ENCODE data around the gene WWOX. TPM values are rescaled to one million over a fixed set of nuclear protein-coding genes. Genes with fewer than 3 reads are reported as not detected.

The WWOX gene
- total and polyA plus RNA-seq, 2 donors (not counting 1 experiment from before 2014, with no cell fraction given), result 10.5 to 42.3 TPM

DNA sequence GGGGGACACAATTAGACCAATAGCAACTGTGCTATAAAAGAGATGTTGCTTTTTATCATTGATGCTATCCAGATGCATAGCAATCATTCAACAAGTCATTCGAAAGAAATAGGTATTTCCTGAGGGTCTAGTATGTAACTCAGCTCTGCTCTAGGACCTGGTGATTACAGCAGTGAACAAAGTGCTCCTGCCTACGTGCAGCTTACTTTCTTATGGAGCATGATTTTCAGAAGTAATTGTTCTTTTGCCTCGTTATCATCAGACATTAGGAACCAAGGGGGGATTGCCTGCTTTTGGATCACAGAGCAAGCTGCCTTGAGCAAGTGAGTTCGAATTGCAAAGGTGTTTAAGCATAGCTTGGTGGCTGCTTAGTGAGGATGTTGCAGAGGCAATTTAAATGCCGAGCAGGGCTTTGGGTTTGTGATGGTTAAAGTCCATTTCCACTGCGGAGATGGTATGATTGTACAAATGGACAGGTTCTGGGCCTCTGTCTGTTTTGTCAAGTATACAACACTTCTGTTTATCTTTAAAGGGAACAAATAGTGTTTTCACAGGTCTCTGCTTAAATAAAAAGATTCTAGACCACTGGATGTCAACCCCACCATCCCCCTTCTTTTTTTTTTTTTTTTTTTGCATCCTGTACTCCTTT, 41.5 kb downstream of the WWOX start:
- Histone ChIP-seq H3K27me3 (replicated peaks in 1 of 4; ENCODE audit: control extremely low read depth in 1 of 4, control insufficient read depth in 3 of 4, insufficient read depth in 4 of 4, low read length in 3 of 4) (no peaks in the 10 kb centered on the region), H3K36me3 (replicated peaks in 1 of 2; ENCODE audit: control extremely low read depth in 1 of 2, control insufficient read depth in 1 of 2, extremely low read depth in 1 of 2, insufficient read depth in 2 of 2, low read length in 1 of 2) (no peaks in the 10 kb centered on the region), H3K9me3 (ENCODE audit: control extremely low read depth in 1 of 3, control insufficient read depth in 2 of 3, insufficient read depth in 1 of 3, low read length in 2 of 3) (peaks cover 0 to 3% (median 0%) of the 10 kb centered on the region in 3 donors), H2AFZ (ENCODE audit: insufficient read depth, low read depth, low read length, poor library complexity, severe bottlenecking) (no peak overlapping the region), H3K4me2 (replicated peaks; ENCODE audit: low read depth, low read length, poor library complexity, severe bottlenecking) (no peak overlapping the region), H4K20me1 (ENCODE audit: control insufficient read depth, insufficient read depth, low read length, poor library complexity, severe bottlenecking) (no peaks in the 10 kb centered on the region), H3K79me2 (ENCODE audit: control insufficient read depth, insufficient read depth, low read length) (no peaks in the 10 kb centered on the region), H3K4me1 (ENCODE audit: control insufficient read depth in 2 of 2, insufficient read depth in 2 of 2, low read length in 2 of 2) (peaks cover 5 to 15% of the 10 kb centered on the region in 2 donors), H3K4me3 (ENCODE audit: control extremely low read depth in 1 of 5, extremely low read depth in 1 of 5, insufficient read depth in 1 of 5, low read depth in 2 of 5, low read length in 4 of 5) (no peak overlapping the region), H3K27ac (ENCODE audit: low read length in 2 of 2) (no peak overlapping the region), H3K9ac (ENCODE audit: low read length) (no peak overlapping the region)
- Mint-ChIP-seq H3K27me3 (no peaks in the 10 kb centered on the region), H3K27ac (no peak overlapping the region), H3K4me3 (no peak overlapping the region), H3K4me1 (peaks cover 23% of the 10 kb centered on the region), H3K9me3 (ENCODE audit: insufficient read depth) (no peaks in the 10 kb centered on the region)
- POLR2A ChIA-PET, result no interaction called here
- CTCF ChIA-PET, result no interaction called here
- TF ChIP-seq EZH2 (IDR thresholded peaks at IDR 0.05; ENCODE audit: borderline replicate concordance, insufficient read depth, low read depth, low read length, poor library complexity, severe bottlenecking), result no peak
- TF ChIP-seq, protein P1, sequence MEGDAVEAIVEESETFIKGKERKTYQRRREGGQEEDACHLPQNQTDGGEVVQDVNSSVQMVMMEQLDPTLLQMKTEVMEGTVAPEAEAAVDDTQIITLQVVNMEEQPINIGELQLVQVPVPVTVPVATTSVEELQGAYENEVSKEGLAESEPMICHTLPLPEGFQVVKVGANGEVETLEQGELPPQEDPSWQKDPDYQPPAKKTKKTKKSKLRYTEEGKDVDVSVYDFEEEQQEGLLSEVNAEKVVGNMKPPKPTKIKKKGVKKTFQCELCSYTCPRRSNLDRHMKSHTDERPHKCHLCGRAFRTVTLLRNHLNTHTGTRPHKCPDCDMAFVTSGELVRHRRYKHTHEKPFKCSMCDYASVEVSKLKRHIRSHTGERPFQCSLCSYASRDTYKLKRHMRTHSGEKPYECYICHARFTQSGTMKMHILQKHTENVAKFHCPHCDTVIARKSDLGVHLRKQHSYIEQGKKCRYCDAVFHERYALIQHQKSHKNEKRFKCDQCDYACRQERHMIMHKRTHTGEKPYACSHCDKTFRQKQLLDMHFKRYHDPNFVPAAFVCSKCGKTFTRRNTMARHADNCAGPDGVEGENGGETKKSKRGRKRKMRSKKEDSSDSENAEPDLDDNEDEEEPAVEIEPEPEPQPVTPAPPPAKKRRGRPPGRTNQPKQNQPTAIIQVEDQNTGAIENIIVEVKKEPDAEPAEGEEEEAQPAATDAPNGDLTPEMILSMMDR (IDR thresholded peaks at IDR 0.05), result no peak
- 100% methylated on average over 4 of the region's 6 CpGs for WGBS (ENCODE audit: insufficient coverage)
- DNase-seq, result no peak
- ATAC-seq (ENCODE audit: low read depth), result no peak
- intact Hi-C loops (cut with micrococcal nuclease), result no loop called here

DNA sequence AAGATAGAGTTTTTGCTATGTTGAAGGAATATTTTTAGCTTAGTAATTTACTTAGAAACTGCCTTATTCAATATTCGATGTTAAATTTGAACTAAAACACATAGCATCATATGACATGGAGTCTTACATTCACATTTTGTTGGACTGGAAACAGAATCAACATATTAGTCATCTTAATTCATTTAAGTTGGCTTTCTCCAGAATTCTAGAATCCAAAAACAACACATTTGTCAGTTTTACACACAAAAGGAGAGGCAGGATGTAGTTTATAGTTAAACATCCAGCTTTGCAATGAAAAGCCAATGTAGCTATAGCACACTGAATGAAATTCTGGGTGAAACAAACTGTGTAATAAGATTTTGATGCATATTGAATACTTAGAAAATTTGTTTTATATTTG, 43.3 kb downstream of the WWOX start:
- H2AFZ ChIP-seq (ENCODE audit: insufficient read depth, low read depth, low read length, poor library complexity, severe bottlenecking), result no peak overlapping the region
- no peak overlapping the region for H3K9ac ChIP-seq (ENCODE audit: low read length)
- no peaks in the 10 kb centered on the region for H3K79me2 ChIP-seq (ENCODE audit: control insufficient read depth, insufficient read depth, low read length)
- H3K27me3 ChIP-seq (replicated peaks in 1 of 4; ENCODE audit: control extremely low read depth in 1 of 4, control insufficient read depth in 3 of 4, insufficient read depth in 4 of 4, low read length in 3 of 4), result no peaks in the 10 kb centered on the region
- Mint-ChIP-seq H3K27me3 (no peaks in the 10 kb centered on the region), H3K4me1 (peaks cover 13% of the 10 kb centered on the region), H3K4me3 (no peak overlapping the region), H3K27ac (no peak overlapping the region), H3K9me3 (ENCODE audit: insufficient read depth) (no peaks in the 10 kb centered on the region)
- ATAC-seq (ENCODE audit: low read depth) (no peak), DNase-seq (no peak)
- H3K4me2 ChIP-seq (replicated peaks; ENCODE audit: low read depth, low read length, poor library complexity, severe bottlenecking), result no peak overlapping the region
- ChIA-PET POLR2A (no interaction called here), CTCF (no interaction called here)
- H3K4me3 ChIP-seq (ENCODE audit: control extremely low read depth in 1 of 5, extremely low read depth in 1 of 5, insufficient read depth in 1 of 5, low read depth in 2 of 5, low read length in 4 of 5), result no peak overlapping the region
- no peaks in the 10 kb centered on the region for H4K20me1 ChIP-seq (ENCODE audit: control insufficient read depth, insufficient read depth, low read length, poor library complexity, severe bottlenecking)
- intact Hi-C loops (cut with micrococcal nuclease), result no loop called here
- H3K9me3 ChIP-seq (ENCODE audit: control extremely low read depth in 1 of 3, control insufficient read depth in 2 of 3, insufficient read depth in 1 of 3, low read length in 2 of 3), result peaks cover 0 to 3% (median 0%) of the 10 kb centered on the region in 3 donors
- H3K4me1 ChIP-seq (ENCODE audit: control insufficient read depth in 2 of 2, insufficient read depth in 2 of 2, low read length in 2 of 2), result peaks cover 5 to 11% of the 10 kb centered on the region in 2 donors
- H3K27ac ChIP-seq (ENCODE audit: low read length in 2 of 2), result no peak overlapping the region
- TF ChIP-seq, protein P1 (IDR thresholded peaks at IDR 0.05), result no peak
- TF ChIP-seq EZH2 (IDR thresholded peaks at IDR 0.05; ENCODE audit: borderline replicate concordance, insufficient read depth, low read depth, low read length, poor library complexity, severe bottlenecking), result no peak
- WGBS (ENCODE audit: insufficient coverage), result no CpG with 5 or more reads among the region's 1 CpG
- no peaks in the 10 kb centered on the region for H3K36me3 ChIP-seq (replicated peaks in 1 of 2; ENCODE audit: control extremely low read depth in 1 of 2, control insufficient read depth in 1 of 2, extremely low read depth in 1 of 2, insufficient read depth in 2 of 2, low read length in 1 of 2)
